WTC11 (cell line): ENCODE results near the gene MACROD2.

Source experiments
- ERG ChIP-seq: fragments of 250-450 bp; sonication (Bioruptor Pico); IDR thresholded peaks from 2 replicates; pipeline ENCODE4 v1.8.0; 2021; ENCODE audit warnings: mild to moderate bottlenecking
- FOXK1 ChIP-seq: sonication (generic); formaldehyde crosslinking; IDR thresholded peaks from 2 replicates; pipeline ENCODE4 v1.8.0; 2022; ENCODE audit warnings: mild to moderate bottlenecking, moderate library complexity, missing genetic modification reagents
- KAT7 ChIP-seq: sonication (generic); formaldehyde crosslinking; IDR thresholded peaks from 2 replicates; pipeline ENCODE4 v1.8.1; 2023; ENCODE audit warnings: missing genetic modification reagents, mild to moderate bottlenecking, borderline replicate concordance
- NFYB ChIP-seq: sonication (generic); formaldehyde crosslinking; conservative IDR thresholded peaks from 2 replicates; pipeline ENCODE4 v1.8.0; 2022; ENCODE audit warnings: low read depth, missing genetic modification reagents
- NR1H2 ChIP-seq: sonication (generic); formaldehyde crosslinking; IDR thresholded peaks from 2 replicates; pipeline ENCODE4 v1.9.0; 2021; ENCODE audit warnings: mild to moderate bottlenecking, moderate library complexity, missing genetic modification reagents
- TF ChIP-seq, protein P1 (sequence below): fragments of 200-600 bp; IDR thresholded peaks from 2 replicates; pipeline ENCODE4 v1.8.0; 2022; ENCODE audit warnings: antibody characterized with exemption
- TF ChIP-seq, protein P2 (sequence below): fragments of 250-450 bp; sonication (Bioruptor Pico); IDR thresholded peaks from 2 replicates; pipeline ENCODE4 v1.9.0; 2021; ENCODE audit warnings: moderate library complexity, mild to moderate bottlenecking, inconsistent platforms, borderline replicate concordance
- TF ChIP-seq, protein P3 (sequence below): sonication (generic); formaldehyde crosslinking; IDR thresholded peaks from 2 replicates; pipeline ENCODE4 v1.8.1; 2022; ENCODE audit warnings: low read depth, missing genetic modification reagents, borderline replicate concordance
- TF ChIP-seq, protein P4 (sequence below): sonication (generic); formaldehyde crosslinking; IDR thresholded peaks from 2 replicates; pipeline ENCODE4 v1.8.0; 2022; ENCODE audit warnings: mild to moderate bottlenecking, missing genetic modification reagents

DNA sequence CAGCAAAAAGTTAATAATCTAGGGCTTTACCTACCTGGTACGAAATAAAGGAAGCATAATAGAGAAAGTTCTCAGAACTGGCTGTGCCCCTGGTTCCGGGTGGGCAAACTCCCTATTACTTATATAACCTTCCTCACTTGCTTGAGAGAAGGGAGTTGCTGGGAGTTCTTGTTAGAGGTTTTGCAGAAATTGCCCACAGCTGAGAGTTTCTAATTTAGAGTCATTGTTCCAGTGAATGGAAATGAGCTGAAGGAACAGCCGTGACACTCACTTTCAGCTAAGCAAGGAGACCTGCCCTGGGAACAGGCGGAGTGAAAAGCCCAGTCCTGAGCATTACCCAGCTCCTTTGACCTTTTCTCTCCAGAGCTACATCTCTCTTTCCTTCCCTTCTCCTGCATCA, 936.7 kb downstream of the MACROD2 start:
- TF ChIP-seq, protein P1, sequence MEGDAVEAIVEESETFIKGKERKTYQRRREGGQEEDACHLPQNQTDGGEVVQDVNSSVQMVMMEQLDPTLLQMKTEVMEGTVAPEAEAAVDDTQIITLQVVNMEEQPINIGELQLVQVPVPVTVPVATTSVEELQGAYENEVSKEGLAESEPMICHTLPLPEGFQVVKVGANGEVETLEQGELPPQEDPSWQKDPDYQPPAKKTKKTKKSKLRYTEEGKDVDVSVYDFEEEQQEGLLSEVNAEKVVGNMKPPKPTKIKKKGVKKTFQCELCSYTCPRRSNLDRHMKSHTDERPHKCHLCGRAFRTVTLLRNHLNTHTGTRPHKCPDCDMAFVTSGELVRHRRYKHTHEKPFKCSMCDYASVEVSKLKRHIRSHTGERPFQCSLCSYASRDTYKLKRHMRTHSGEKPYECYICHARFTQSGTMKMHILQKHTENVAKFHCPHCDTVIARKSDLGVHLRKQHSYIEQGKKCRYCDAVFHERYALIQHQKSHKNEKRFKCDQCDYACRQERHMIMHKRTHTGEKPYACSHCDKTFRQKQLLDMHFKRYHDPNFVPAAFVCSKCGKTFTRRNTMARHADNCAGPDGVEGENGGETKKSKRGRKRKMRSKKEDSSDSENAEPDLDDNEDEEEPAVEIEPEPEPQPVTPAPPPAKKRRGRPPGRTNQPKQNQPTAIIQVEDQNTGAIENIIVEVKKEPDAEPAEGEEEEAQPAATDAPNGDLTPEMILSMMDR = no peak
- TF ChIP-seq ERG (CRISPR knock-in tag) (no peak), NR1H2 (CRISPR knock-in tag) (no peak), KAT7 (CRISPR knock-in tag) (no peak), FOXK1 (CRISPR knock-in tag) (no peak), NFYB (CRISPR knock-in tag) (no peak)
- TF ChIP-seq, protein P2, sequence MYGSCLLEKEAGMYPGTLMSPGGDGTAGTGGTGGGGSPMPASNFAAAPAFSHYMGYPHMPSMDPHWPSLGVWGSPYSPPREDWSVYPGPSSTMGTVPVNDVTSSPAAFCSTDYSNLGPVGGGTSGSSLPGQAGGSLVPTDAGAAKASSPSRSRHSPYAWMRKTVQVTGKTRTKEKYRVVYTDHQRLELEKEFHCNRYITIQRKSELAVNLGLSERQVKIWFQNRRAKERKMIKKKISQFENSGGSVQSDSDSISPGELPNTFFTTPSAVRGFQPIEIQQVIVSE (CRISPR knock-in tag) = no peak
- TF ChIP-seq, protein P3, sequence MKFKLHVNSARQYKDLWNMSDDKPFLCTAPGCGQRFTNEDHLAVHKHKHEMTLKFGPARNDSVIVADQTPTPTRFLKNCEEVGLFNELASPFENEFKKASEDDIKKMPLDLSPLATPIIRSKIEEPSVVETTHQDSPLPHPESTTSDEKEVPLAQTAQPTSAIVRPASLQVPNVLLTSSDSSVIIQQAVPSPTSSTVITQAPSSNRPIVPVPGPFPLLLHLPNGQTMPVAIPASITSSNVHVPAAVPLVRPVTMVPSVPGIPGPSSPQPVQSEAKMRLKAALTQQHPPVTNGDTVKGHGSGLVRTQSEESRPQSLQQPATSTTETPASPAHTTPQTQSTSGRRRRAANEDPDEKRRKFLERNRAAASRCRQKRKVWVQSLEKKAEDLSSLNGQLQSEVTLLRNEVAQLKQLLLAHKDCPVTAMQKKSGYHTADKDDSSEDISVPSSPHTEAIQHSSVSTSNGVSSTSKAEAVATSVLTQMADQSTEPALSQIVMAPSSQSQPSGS (CRISPR knock-in tag) = no peak
- TF ChIP-seq, protein P4, sequence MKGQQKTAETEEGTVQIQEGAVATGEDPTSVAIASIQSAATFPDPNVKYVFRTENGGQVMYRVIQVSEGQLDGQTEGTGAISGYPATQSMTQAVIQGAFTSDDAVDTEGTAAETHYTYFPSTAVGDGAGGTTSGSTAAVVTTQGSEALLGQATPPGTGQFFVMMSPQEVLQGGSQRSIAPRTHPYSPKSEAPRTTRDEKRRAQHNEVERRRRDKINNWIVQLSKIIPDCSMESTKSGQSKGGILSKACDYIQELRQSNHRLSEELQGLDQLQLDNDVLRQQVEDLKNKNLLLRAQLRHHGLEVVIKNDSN (CRISPR knock-in tag) = no peak
